ENCODE data around the gene CRHR2.

- TF ChIP-seq CTCF (conservative IDR thresholded peaks at IDR 0.05 in 1 of 2, IDR thresholded peaks at IDR 0.05 in 1 of 2; ENCODE audit: low read depth in 1 of 2, low read length in 2 of 2) (no peak), EZH2 (IDR thresholded peaks at IDR 0.05; ENCODE audit: low read length, missing control alignments) (no peak)
Measured at GRCh38 chr7:30665043-30665442, 17.2 kb downstream of the CRHR2 start.

All from fibroblast of lung (primary cell).